SU-DHL-6 (cell line): Measurements from ENCODE around the gene ERBB4.

Source experiments
- H2AFZ ChIP-seq: fragments of 200-600 bp; sonication (generic); 2 replicates; pipeline ENCODE4 v1.6.1; 2014; ENCODE audit warnings: low read depth, mild to moderate bottlenecking, moderate library complexity, mixed read lengths, antibody characterized with exemption, low read length; ENCODE audit not compliant: severe bottlenecking
- H3F3A ChIP-seq: fragments of 200-600 bp; shearing (Covaris generic); 2 replicates; pipeline ENCODE4 v1.6.0; 2016; ENCODE audit warnings: antibody characterized with exemption, mild to moderate bottlenecking; ENCODE audit not compliant: insufficient read depth
- H3K27ac ChIP-seq: fragments of 200-600 bp; sonication (generic); 2 replicates; pipeline ENCODE4 v1.5.1; 2016; ENCODE audit warnings: low read depth, mild to moderate bottlenecking, low read length, moderate library complexity, mixed read lengths
- H3K27me3 ChIP-seq: fragments of 200-600 bp; sonication (generic), shearing (Covaris generic); 2 replicates; pipeline ENCODE4 v1.6.0; 2014; ENCODE audit warnings: mild to moderate bottlenecking, low read length
- H3K36me3 ChIP-seq: fragments of 200-600 bp; sonication (generic); 2 replicates; pipeline ENCODE4 v1.6.1; 2014; ENCODE audit warnings: mild to moderate bottlenecking, low read length, mixed read lengths
- H3K4me2 ChIP-seq: fragments of 300-600, 200-600 bp; shearing (Covaris generic), sonication (generic); 2 replicates; pipeline ENCODE4 v1.6.0; 2014; ENCODE audit warnings: low read length, low read depth, mild to moderate bottlenecking; ENCODE audit not compliant: poor library complexity, severe bottlenecking
- H3K4me3 ChIP-seq: fragments of 200-600 bp; sonication (generic); 2 replicates; pipeline ENCODE4 v1.5.1; 2014; ENCODE audit warnings: antibody characterized with exemption, low read length, mild to moderate bottlenecking, mixed read lengths; ENCODE audit not compliant: insufficient read depth, poor library complexity, severe bottlenecking
- H3K79me2 ChIP-seq: fragments of 200-600 bp; sonication (generic); 2 replicates; pipeline ENCODE4 v1.6.1; 2014; ENCODE audit warnings: mild to moderate bottlenecking, low read length, moderate library complexity; ENCODE audit not compliant: insufficient read depth
- H3K9ac ChIP-seq: fragments of 200-600 bp; sonication (generic); 2 replicates; pipeline ENCODE4 v1.7.0; 2014; ENCODE audit warnings: mild to moderate bottlenecking, low read length
- H3K9me2 ChIP-seq: fragments of 200-600 bp; sonication (generic); replicated peaks from 2 replicates; pipeline ENCODE4 v1.6.1; 2014; ENCODE audit warnings: low read length; ENCODE audit not compliant: insufficient read depth
- H3K9me3 ChIP-seq: fragments of 200-600 bp; sonication (generic); 2 replicates; pipeline ENCODE4 v1.6.1; 2014; ENCODE audit warnings: low read length, mixed read lengths; ENCODE audit not compliant: insufficient read depth
- H4K20me1 ChIP-seq: fragments of 200-600 bp; sonication (generic); 2 replicates; pipeline ENCODE4 v1.6.1; 2014; ENCODE audit warnings: low read depth, mild to moderate bottlenecking, antibody characterized with exemption, low read length, moderate library complexity, mixed read lengths
- EZH2phosphoT487 ChIP-seq: fragments of 200-600 bp; sonication (generic), shearing (Covaris generic); conservative IDR thresholded peaks from 2 replicates; pipeline ENCODE4 v1.6.1; 2018; ENCODE audit warnings: mild to moderate bottlenecking, antibody characterized with exemption, low read length, moderate library complexity, mixed read lengths
- TF ChIP-seq, protein P1 (sequence below): fragments of 200-600 bp; sonication (generic); IDR thresholded peaks from one replicate; pipeline ENCODE4 v1.5.1; 2017; ENCODE audit warnings: antibody characterized with exemption, mild to moderate bottlenecking, low read length, moderate library complexity; ENCODE audit not compliant: insufficient read depth, poor library complexity, severe bottlenecking

The ERBB4 gene

DNA sequence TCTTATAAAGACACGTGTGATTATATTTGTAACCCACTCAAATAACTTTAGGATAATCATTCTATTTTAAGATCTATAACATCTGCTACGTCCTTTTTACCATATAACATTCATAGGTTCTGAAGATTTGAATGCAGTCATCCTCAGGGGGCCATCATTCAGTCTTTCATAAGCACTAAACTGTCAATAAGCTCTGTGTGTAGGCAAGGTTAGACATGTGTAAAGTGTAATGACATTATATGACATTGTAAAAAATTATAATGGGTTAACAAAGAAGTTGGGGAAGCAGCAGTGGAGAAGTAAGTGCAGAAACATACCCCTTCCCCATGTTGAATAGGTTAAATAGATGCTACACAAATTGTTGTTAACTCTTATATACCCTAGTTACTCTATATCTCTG lies 845.9 kb downstream of the ERBB4 start:
- no peaks in the 10 kb centered on the region for H3K79me2 ChIP-seq
- no peak overlapping the region for H3K9ac ChIP-seq
- no peaks in the 10 kb centered on the region for H3K27me3 ChIP-seq
- no peak overlapping the region for H3K27ac ChIP-seq
- H4K20me1 ChIP-seq: no peaks in the 10 kb centered on the region
- no peak for TF ChIP-seq EZH2phosphoT487
- TF ChIP-seq, protein P1, sequence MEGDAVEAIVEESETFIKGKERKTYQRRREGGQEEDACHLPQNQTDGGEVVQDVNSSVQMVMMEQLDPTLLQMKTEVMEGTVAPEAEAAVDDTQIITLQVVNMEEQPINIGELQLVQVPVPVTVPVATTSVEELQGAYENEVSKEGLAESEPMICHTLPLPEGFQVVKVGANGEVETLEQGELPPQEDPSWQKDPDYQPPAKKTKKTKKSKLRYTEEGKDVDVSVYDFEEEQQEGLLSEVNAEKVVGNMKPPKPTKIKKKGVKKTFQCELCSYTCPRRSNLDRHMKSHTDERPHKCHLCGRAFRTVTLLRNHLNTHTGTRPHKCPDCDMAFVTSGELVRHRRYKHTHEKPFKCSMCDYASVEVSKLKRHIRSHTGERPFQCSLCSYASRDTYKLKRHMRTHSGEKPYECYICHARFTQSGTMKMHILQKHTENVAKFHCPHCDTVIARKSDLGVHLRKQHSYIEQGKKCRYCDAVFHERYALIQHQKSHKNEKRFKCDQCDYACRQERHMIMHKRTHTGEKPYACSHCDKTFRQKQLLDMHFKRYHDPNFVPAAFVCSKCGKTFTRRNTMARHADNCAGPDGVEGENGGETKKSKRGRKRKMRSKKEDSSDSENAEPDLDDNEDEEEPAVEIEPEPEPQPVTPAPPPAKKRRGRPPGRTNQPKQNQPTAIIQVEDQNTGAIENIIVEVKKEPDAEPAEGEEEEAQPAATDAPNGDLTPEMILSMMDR: no peak
- no peaks in the 10 kb centered on the region for H3K9me2 ChIP-seq
- no peak overlapping the region for H3K4me2 ChIP-seq
- H3F3A ChIP-seq: no peaks in the 10 kb centered on the region
- no peak overlapping the region for H2AFZ ChIP-seq
- no peak overlapping the region for H3K4me3 ChIP-seq
- no peaks in the 10 kb centered on the region for H3K9me3 ChIP-seq
- no peaks in the 10 kb centered on the region for H3K36me3 ChIP-seq

DNA sequence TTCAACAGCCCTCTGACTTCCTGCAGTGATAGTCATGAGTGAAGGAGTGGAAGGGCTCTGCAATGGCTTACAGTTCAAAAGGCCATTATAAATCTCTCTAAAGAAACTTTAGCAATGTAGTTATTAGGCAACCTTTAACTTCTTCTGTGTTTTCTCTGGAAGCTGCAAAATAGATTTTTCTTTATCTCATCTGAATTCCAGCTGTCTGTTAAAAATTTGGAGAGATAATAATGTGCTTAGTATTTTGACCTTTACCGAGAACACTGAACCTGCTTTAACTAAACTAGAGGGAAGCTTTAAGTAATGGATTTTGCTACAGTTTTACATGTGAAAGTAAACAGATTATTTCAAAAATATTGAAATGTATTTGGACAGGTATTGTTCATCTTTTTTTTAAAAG lies 847.9 kb downstream of the ERBB4 start:
- H3K4me2 ChIP-seq: no peak overlapping the region
- no peak overlapping the region for H3K9ac ChIP-seq
- no peaks in the 10 kb centered on the region for H3K9me2 ChIP-seq
- H2AFZ ChIP-seq: no peak overlapping the region
- no peak overlapping the region for H3K4me3 ChIP-seq
- H3K36me3 ChIP-seq: no peaks in the 10 kb centered on the region
- H3K27me3 ChIP-seq: no peaks in the 10 kb centered on the region
- H4K20me1 ChIP-seq: no peaks in the 10 kb centered on the region
- H3K79me2 ChIP-seq: no peaks in the 10 kb centered on the region
- H3K27ac ChIP-seq: no peak overlapping the region
- H3K9me3 ChIP-seq: no peaks in the 10 kb centered on the region
- TF ChIP-seq, protein P1: no peak
- no peak for TF ChIP-seq EZH2phosphoT487
- H3F3A ChIP-seq: no peaks in the 10 kb centered on the region

DNA sequence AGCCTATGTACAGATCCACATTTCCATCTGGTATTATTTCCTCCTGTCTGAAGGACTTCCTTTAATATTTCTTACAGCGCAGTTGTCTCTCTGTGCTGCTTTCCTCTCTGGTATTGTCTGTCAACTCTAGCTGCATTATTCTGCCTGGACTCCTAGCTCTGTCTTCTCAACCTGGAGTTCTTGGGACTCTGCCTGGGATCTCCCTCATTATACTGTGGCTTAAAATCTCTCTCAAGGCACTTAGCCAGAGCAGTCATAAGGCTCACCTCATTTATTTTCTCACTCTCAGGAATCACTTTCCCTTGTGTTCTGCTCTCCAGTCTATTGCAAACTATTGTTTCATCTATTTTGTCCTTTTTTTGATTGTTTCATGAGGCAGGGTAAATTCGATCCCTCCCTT lies 850.4 kb downstream of the ERBB4 start:
- Histone ChIP-seq H3K4me2 (no peak overlapping the region), H3K27me3 (no peaks in the 10 kb centered on the region), H4K20me1 (no peaks in the 10 kb centered on the region), H3K4me3 (no peak overlapping the region), H3F3A (no peaks in the 10 kb centered on the region), H3K9ac (no peak overlapping the region), H3K9me2 (no peaks in the 10 kb centered on the region), H3K9me3 (0 out of 2 replicates have a peak, but pooled peaks cover 3% of the 10 kb centered on the region), H3K27ac (no peak overlapping the region), H3K36me3 (no peaks in the 10 kb centered on the region), H3K79me2 (no peaks in the 10 kb centered on the region), H2AFZ (no peak overlapping the region)
- TF ChIP-seq, protein P1: no peak
- no peak for TF ChIP-seq EZH2phosphoT487

DNA sequence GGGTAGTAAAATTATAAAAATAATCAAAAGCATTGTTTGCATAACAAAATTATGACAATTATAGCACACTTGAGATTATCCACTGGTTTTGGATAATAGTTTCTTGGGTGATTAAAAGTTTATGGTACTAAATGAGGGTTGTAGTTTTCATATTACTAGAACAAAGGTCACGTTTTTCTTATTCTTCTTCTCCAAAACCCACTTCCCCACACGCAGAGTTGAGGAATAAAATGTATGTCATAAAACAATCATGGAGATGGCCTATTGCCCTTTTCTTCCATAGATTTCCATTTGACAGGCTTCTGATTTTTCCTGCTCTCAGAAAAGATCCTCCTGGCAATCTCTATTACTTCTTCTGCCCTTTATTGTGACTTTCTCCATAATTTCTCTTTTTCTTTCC lies 863.9 kb downstream of the ERBB4 start:
- no peaks in the 10 kb centered on the region for H3K9me3 ChIP-seq
- H3K79me2 ChIP-seq: no peaks in the 10 kb centered on the region
- no peak overlapping the region for H3K27ac ChIP-seq
- H3K27me3 ChIP-seq: no peaks in the 10 kb centered on the region
- no peaks in the 10 kb centered on the region for H3K36me3 ChIP-seq
- H3F3A ChIP-seq: no peaks in the 10 kb centered on the region
- no peaks in the 10 kb centered on the region for H4K20me1 ChIP-seq
- no peak overlapping the region for H3K4me2 ChIP-seq
- H3K4me3 ChIP-seq: no peak overlapping the region
- no peak overlapping the region for H3K9ac ChIP-seq
- no peak overlapping the region for H2AFZ ChIP-seq
- TF ChIP-seq, protein P1: no peak
- no peak for TF ChIP-seq EZH2phosphoT487
- H3K9me2 ChIP-seq: no peaks in the 10 kb centered on the region
